ENCODE measurements around the gene PCDH9. TPM values are rescaled to one million over a fixed set of nuclear protein-coding genes. Genes with fewer than 3 reads are reported as not detected.
"Not testable (repeated sequence)": the region's sequence is repeated elsewhere in the genome, so short reads cannot be mapped to it uniquely, and the experiment has no call there.

Gene PCDH9
- polyA plus RNA-seq, 3 donors from 2014 or later, result 0.56 to 0.77 TPM; not detected in 1

GRCh38 chr13:66922444-66922843, 307.7 kb downstream of the PCDH9 start:
- no peaks in the 10 kb centered on the region for H3K4me1 Mint-ChIP-seq
- H3K27ac Mint-ChIP-seq, result no peak overlapping the region
- H3K27me3 Mint-ChIP-seq (ENCODE audit: low read depth in 3 of 3), result no peaks in the 10 kb centered on the region
- no peak for DNase-seq
- peaks cover 0 to 33% (median 5%) of the 10 kb centered on the region in 6 donors for H3K9me3 Mint-ChIP-seq
- no peak overlapping the region for H3K4me3 Mint-ChIP-seq
- H3K36me3 Mint-ChIP-seq, result no peaks in the 10 kb centered on the region

DNA sequence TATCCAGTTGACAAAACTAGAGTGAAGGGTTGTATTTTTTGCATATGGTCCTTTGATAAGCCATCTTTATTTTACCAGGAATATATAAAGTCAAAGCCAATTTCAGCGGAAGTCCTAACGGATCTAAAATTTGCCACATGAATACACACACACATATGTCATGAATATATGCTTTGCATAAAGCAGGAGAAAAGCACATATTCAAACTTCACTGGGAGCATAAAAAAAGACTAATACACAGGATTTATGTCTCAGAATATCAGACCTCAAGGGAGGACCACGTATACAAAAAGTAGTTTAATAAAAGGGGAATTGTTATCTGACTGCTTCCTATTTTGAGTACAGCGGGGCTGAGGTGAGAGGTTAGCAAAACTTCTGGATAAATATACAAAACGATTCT, 308.7 kb downstream of the PCDH9 start:
- no peak for DNase-seq
- no peak overlapping the region for H3K4me3 Mint-ChIP-seq
- H3K27ac Mint-ChIP-seq, result no peak overlapping the region
- peaks cover 0 to 26% (median 5%) of the 10 kb centered on the region in 6 donors for H3K9me3 Mint-ChIP-seq
- no peaks in the 10 kb centered on the region for H3K27me3 Mint-ChIP-seq (ENCODE audit: low read depth in 3 of 3)
- H3K36me3 Mint-ChIP-seq, result no peaks in the 10 kb centered on the region
- no peaks in the 10 kb centered on the region for H3K4me1 Mint-ChIP-seq

DNA sequence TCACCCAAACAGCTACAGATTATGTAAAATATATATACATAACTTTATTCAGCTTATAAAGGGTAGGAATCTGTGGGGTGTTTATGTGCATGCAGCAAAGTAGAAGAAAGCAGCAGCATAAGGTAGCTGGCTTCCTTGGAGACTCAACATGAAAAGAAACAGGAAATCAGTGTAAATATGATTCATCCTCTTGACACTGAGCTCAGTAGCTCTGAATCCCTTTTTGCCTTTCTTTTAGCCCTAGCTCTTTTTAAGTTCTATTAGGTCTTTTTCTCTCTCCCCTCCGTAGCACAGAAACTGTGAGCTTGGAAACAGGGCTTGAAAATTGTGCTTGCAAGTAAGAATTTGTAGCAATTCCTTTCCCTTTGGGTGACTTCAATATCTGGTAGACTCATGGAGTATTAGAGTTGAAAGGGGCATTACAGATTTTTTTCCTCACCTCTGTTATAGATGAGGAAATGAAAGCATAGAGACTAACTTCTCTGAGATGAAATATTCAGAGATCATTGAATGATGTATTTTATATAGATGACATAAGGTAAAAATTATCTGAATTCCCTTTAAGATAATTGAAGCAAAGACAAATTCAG, 314.4 kb downstream of the PCDH9 start:
- H3K4me1 Mint-ChIP-seq, result peaks cover 0 to 8% of the 10 kb centered on the region in 2 donors
- no peaks in the 10 kb centered on the region for H3K27me3 Mint-ChIP-seq (ENCODE audit: low read depth in 3 of 3)
- H3K36me3 Mint-ChIP-seq, result no peaks in the 10 kb centered on the region
- no peak overlapping the region for H3K27ac Mint-ChIP-seq
- no peak overlapping the region for H3K4me3 Mint-ChIP-seq
- no peak for DNase-seq
- H3K9me3 Mint-ChIP-seq, result peaks cover 0 to 19% (median 5%) of the 10 kb centered on the region in 6 donors

- no peak for DNase-seq
- no peak overlapping the region for H3K27ac Mint-ChIP-seq
These were observed 316.0 kb downstream of the PCDH9 start for GRCh38 chr13:66914155-66914554.

DNA sequence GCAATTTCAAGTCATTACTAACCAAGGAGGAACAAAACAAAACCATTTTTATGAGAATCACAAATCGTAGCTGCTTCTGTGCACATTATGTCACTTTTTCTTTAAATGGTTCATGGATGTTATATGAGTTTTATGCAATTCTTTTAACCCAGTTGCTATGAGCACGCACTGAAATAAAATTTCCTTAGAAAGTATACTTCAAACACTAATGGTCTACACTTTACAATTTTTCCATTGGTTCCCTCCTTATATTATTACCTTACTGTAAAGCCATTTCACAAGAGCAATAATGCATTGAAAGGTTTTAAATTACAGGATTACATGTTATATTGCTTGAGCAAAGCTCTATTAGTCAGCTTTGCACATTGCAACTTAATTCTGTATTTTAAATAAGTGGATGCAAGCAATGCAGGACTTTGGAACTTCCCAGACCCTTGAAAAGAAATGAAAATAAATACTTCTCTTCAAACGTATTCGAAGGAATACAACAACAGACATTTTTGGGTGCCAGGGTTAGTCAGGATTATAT, 318.7 kb downstream of the PCDH9 start:
- Mint-ChIP-seq H3K9me3 (peaks cover 0 to 14% (median 5%) of the 10 kb centered on the region in 6 donors), H3K4me1 (peaks cover 0 to 8% of the 10 kb centered on the region in 2 donors), H3K27me3 (ENCODE audit: low read depth in 3 of 3) (no peaks in the 10 kb centered on the region), H3K36me3 (peaks cover 0 to 4% (median 0%) of the 10 kb centered on the region in 3 donors), H3K27ac (no peak overlapping the region), H3K4me3 (no peak overlapping the region)
- DNase-seq, result no peak

More at GRCh38 chr13:66914155-66914554, 316.0 kb downstream of the PCDH9 start:
- H3K4me3 Mint-ChIP-seq, result no peak overlapping the region
- peaks cover 0 to 4% (median 0%) of the 10 kb centered on the region in 3 donors for H3K36me3 Mint-ChIP-seq
- peaks cover 0 to 8% of the 10 kb centered on the region in 2 donors for H3K4me1 Mint-ChIP-seq
- peaks cover 0 to 24% (median 6%) of the 10 kb centered on the region in 6 donors for H3K9me3 Mint-ChIP-seq
- H3K27me3 Mint-ChIP-seq (ENCODE audit: low read depth in 3 of 3), result no peaks in the 10 kb centered on the region

DNA sequence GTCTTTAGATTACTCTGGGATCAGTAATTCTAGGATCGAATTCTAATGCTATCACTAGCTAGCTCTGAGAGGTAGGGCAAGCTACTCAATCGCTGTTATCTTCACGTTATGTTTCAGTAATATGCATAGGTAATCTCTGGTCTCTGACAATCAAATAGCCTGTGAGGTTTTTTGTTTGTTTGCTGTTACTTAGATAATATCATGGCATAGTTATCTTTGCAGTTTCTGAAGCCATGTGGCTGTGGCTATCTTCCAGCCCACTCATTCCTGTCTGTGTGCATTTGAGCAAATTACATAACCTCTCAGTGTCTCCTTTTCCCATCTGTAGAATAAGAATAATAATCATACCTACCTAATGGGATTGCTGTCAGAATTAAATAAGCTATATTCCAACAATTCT, 330.2 kb downstream of the PCDH9 start:
- Mint-ChIP-seq H3K4me1 (no peaks in the 10 kb centered on the region), H3K4me3 (no peak overlapping the region), H3K9me3 (peaks cover 0 to 18% (median under 1%) of the 10 kb centered on the region in 6 donors), H3K27me3 (ENCODE audit: low read depth in 3 of 3) (peaks cover 0 to 2% (median 0%) of the 10 kb centered on the region in 3 donors), H3K36me3 (no peaks in the 10 kb centered on the region), H3K27ac (no peak overlapping the region)
- DNase-seq, result no peak

DNA sequence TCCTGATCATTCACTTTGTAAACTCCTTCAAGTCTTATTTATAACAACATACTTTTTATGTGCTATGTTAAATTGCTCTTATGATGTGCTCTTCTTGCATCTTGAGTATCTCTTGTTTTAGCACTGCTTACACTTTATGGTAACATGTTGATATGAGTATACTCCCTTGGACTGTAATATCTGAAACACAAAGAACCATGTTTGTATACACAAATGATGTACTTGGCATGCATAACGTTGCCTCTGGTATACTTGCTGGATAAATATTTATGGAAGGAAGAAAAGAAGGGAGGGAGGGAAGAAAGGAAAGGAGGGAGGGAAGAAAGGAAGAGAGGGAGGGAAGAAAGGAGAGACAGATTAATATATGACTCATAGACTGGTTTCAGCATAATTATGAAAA, 333.2 kb downstream of the PCDH9 start:
- Mint-ChIP-seq H3K27ac (no peak overlapping the region), H3K36me3 (no peaks in the 10 kb centered on the region), H3K4me1 (no peaks in the 10 kb centered on the region), H3K27me3 (ENCODE audit: low read depth in 3 of 3) (peaks cover 0 to 2% (median 0%) of the 10 kb centered on the region in 3 donors), H3K4me3 (no peak overlapping the region), H3K9me3 (peaks cover 0 to 18% (median under 1%) of the 10 kb centered on the region in 6 donors)
- DNase-seq, result no peak

- peaks cover 0 to 2% (median 0%) of the 10 kb centered on the region in 3 donors for H3K27me3 Mint-ChIP-seq (ENCODE audit: low read depth in 3 of 3)
- H3K36me3 Mint-ChIP-seq, result no peaks in the 10 kb centered on the region
- no peak overlapping the region for H3K4me3 Mint-ChIP-seq
- no peaks in the 10 kb centered on the region for H3K4me1 Mint-ChIP-seq
- no peak for DNase-seq
- peaks cover 0 to 18% (median under 1%) of the 10 kb centered on the region in 6 donors for H3K9me3 Mint-ChIP-seq
- no peak overlapping the region for H3K27ac Mint-ChIP-seq
These were observed 334.4 kb downstream of the PCDH9 start for GRCh38 chr13:66895780-66896179.

- H3K9me3 Mint-ChIP-seq, result peaks cover 0 to 18% (median under 1%) of the 10 kb centered on the region in 6 donors
- H3K27me3 Mint-ChIP-seq (ENCODE audit: low read depth in 3 of 3), result peaks cover 0 to 2% (median 0%) of the 10 kb centered on the region in 3 donors
- H3K27ac Mint-ChIP-seq, result no peak overlapping the region
These were observed 334.8 kb downstream of the PCDH9 start for GRCh38 chr13:66895320-66895719.

DNA sequence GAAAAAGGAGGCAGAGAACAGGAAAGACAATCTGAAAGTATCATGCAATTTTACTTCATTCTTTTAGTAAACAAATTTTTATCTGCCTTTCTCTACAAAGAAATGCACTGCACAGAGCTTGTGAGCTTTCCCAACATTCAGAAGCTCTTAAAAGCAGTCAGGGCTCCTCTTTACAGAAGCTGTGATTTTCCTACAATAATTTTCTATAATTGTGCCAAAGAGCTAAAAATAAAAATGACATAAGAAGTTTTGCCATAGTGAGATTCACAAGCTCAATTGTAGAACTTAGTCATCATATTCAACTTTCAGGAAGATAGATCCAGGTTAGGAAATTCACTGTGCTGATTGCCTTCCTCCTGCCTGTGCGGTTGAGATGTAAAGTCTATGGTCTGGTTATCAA, 341.4 kb downstream of the PCDH9 start:
- DNase-seq, result no peak
- no peaks in the 10 kb centered on the region for H3K4me1 Mint-ChIP-seq
- H3K36me3 Mint-ChIP-seq, result peaks cover 0 to 3% (median 0%) of the 10 kb centered on the region in 3 donors
- H3K9me3 Mint-ChIP-seq, result peaks cover 0 to 33% (median 5%) of the 10 kb centered on the region in 6 donors
- H3K27me3 Mint-ChIP-seq (ENCODE audit: low read depth in 3 of 3), result peaks cover 0 to 3% (median 0%) of the 10 kb centered on the region in 3 donors
- H3K4me3 Mint-ChIP-seq, result no peak overlapping the region
- H3K27ac Mint-ChIP-seq, result no peak overlapping the region

More at GRCh38 chr13:66895320-66895719, 334.8 kb downstream of the PCDH9 start:
- DNase-seq, result no peak
- Mint-ChIP-seq H3K4me3 (no peak overlapping the region), H3K36me3 (no peaks in the 10 kb centered on the region), H3K4me1 (no peaks in the 10 kb centered on the region)

GRCh38 chr13:66887088-66887487, 343.0 kb downstream of the PCDH9 start:
- Mint-ChIP-seq H3K4me1 (no peaks in the 10 kb centered on the region), H3K36me3 (peaks cover 0 to 3% (median 0%) of the 10 kb centered on the region in 3 donors), H3K4me3 (no peak overlapping the region), H3K27ac (no peak overlapping the region), H3K9me3 (peaks cover 0 to 38% (median 8%) of the 10 kb centered on the region in 6 donors), H3K27me3 (ENCODE audit: low read depth in 3 of 3) (peaks cover 0 to 3% (median 2%) of the 10 kb centered on the region in 3 donors)
- no peak for DNase-seq

GRCh38 chr13:66886264-66886663, 343.9 kb downstream of the PCDH9 start:
- H3K36me3 Mint-ChIP-seq, result peaks cover 0 to 3% (median 0%) of the 10 kb centered on the region in 3 donors
- H3K27me3 Mint-ChIP-seq (ENCODE audit: low read depth in 3 of 3), result peaks cover 0 to 3% (median 2%) of the 10 kb centered on the region in 3 donors
- DNase-seq, result no peak
- H3K4me1 Mint-ChIP-seq, result no peaks in the 10 kb centered on the region
- H3K4me3 Mint-ChIP-seq, result no peak overlapping the region
- H3K9me3 Mint-ChIP-seq, result peaks cover 0 to 39% (median 8%) of the 10 kb centered on the region in 6 donors
- no peak overlapping the region for H3K27ac Mint-ChIP-seq

DNA sequence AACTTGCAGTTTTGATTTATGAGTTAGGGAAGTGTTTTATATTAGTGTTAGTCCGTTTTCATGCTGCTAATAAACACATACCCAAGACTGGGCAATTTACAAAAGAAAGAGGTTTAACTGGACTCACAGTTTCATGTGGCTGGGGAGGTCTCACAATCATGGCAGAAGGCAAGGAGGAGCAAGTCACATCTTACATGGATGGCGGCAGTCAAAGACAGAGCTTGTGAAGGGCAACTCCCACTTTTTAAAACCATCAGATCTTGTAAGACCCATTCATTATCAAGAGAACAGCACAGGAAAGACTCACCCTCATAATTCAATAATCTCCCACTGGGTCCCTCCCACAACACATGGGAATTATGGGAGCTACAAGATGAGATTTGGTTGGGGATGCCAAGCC, 349.0 kb downstream of the PCDH9 start:
- not testable (repeated sequence) for H3K27me3 Mint-ChIP-seq (ENCODE audit: low read depth in 3 of 3); H3K27ac Mint-ChIP-seq; DNase-seq; H3K4me3 Mint-ChIP-seq; H3K36me3 Mint-ChIP-seq; H3K4me1 Mint-ChIP-seq
- peaks cover 2 to 31% (median 13%) of the 10 kb centered on the region in 6 donors for H3K9me3 Mint-ChIP-seq

DNA sequence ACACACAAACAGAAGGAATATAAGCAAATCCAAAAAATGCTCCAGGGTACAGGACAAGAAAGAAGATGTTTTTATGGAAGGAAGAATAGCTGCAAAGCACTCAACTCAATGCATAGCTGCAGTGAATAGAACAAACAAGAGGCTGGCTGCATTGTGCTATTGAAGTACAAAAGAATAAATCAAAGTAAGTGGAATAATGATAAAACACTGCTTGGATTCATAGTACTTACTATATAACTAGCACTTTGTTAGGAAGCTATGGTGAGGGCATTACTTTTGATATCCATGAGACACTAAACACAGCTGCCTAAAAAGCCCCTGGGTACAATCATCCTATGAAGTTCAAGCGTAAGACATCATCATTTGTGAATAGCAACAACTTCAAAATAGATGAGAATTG, 350.1 kb downstream of the PCDH9 start:
- Mint-ChIP-seq H3K9me3 (peaks cover 2 to 36% (median 13%) of the 10 kb centered on the region in 6 donors), H3K27ac (no peak overlapping the region), H3K36me3 (peaks cover 0 to 2% (median 0%) of the 10 kb centered on the region in 3 donors), H3K4me1 (no peaks in the 10 kb centered on the region), H3K27me3 (ENCODE audit: low read depth in 3 of 3) (peaks cover 0 to 4% (median 1%) of the 10 kb centered on the region in 3 donors), H3K4me3 (no peak overlapping the region)
- no peak for DNase-seq
